Activated naive CD8-positive, alpha-beta T cell (primary cell): ENCODE results near the gene DMAC2L.

Experiments
- H3K27ac Mint-ChIP-seq: one replicate; pipeline ENCODE4 v1.8.0; 2021; ENCODE audit warnings: mixed read lengths
- H3K27me3 Mint-ChIP-seq: one replicate; pipeline ENCODE4 v1.8.0; 2021; ENCODE audit warnings: mixed read lengths
- H3K36me3 Mint-ChIP-seq: one replicate; pipeline ENCODE4 v1.8.0; 2021; ENCODE audit warnings: mixed read lengths
- H3K4me1 Mint-ChIP-seq: one replicate; pipeline ENCODE4 v1.8.0; 2021; ENCODE audit warnings: low read depth, mixed read lengths
- H3K4me3 Mint-ChIP-seq: one replicate; pipeline ENCODE4 v1.8.0; 2021; ENCODE audit warnings: mild to moderate bottlenecking, mixed read lengths
- H3K9me3 Mint-ChIP-seq: one replicate; pipeline ENCODE4 v1.8.0; 2021; ENCODE audit warnings: low read depth, mixed read lengths

Gene DMAC2L

GRCh38 chr14:50311972-50312733 lies at the start of gene DMAC2L, which contains the start of gene L2HGDH:
Gene DMAC2L, plus strand, starts transcription at chr14:50312324. Its CDS starts 9,164 bp downstream, at chr14:50321488.
Gene L2HGDH, minus strand, starts transcription at chr14:50312229. Its CDS starts 79 bp downstream, at chr14:50312150.
- Mint-ChIP-seq H3K27ac (peak within 1 kb of the TSS; percentile 99), H3K4me3 (peak within 1 kb of the TSS; percentile 88), H3K27me3 (no peaks in the 10 kb centered on the region), H3K36me3 (peaks cover 8% of the 10 kb centered on the region), H3K9me3 (no peaks in the 10 kb centered on the region), H3K4me1 (peaks cover 44% of the 10 kb centered on the region)

- no peak overlapping the region for H3K4me3 Mint-ChIP-seq
- H3K36me3 Mint-ChIP-seq = peaks cover 4% of the 10 kb centered on the region
- H3K4me1 Mint-ChIP-seq = no peaks in the 10 kb centered on the region
- H3K27me3 Mint-ChIP-seq = no peaks in the 10 kb centered on the region
- no peak overlapping the region for H3K27ac Mint-ChIP-seq
- no peaks in the 10 kb centered on the region for H3K9me3 Mint-ChIP-seq
These were observed 49.3 kb upstream of the DMAC2L start for GRCh38 chr14:50262865-50263264.

GRCh38 chr14:50263321-50263720 lies 48.8 kb upstream of the DMAC2L start:
- Mint-ChIP-seq H3K27ac (no peak overlapping the region), H3K27me3 (no peaks in the 10 kb centered on the region), H3K4me1 (no peaks in the 10 kb centered on the region), H3K36me3 (peaks cover 4% of the 10 kb centered on the region), H3K4me3 (no peak overlapping the region), H3K9me3 (no peaks in the 10 kb centered on the region)

- Mint-ChIP-seq H3K4me3 (no peak overlapping the region), H3K9me3 (no peaks in the 10 kb centered on the region), H3K36me3 (peaks cover 4% of the 10 kb centered on the region), H3K27me3 (no peaks in the 10 kb centered on the region), H3K27ac (no peak overlapping the region), H3K4me1 (no peaks in the 10 kb centered on the region)
These were observed 47.1 kb upstream of the DMAC2L start for GRCh38 chr14:50265029-50265428.

GRCh38 chr14:50270932-50271331 lies 41.2 kb upstream of the DMAC2L start:
- Mint-ChIP-seq H3K27me3 (no peaks in the 10 kb centered on the region), H3K36me3 (peaks cover 7% of the 10 kb centered on the region), H3K9me3 (no peaks in the 10 kb centered on the region), H3K27ac (no peak overlapping the region), H3K4me1 (no peaks in the 10 kb centered on the region), H3K4me3 (no peak overlapping the region)

- no peaks in the 10 kb centered on the region for H3K27me3 Mint-ChIP-seq
- no peak overlapping the region for H3K4me3 Mint-ChIP-seq
- no peaks in the 10 kb centered on the region for H3K4me1 Mint-ChIP-seq
- H3K27ac Mint-ChIP-seq = no peak overlapping the region
- H3K9me3 Mint-ChIP-seq = no peaks in the 10 kb centered on the region
- H3K36me3 Mint-ChIP-seq = peaks cover 11% of the 10 kb centered on the region
These were observed 39.6 kb upstream of the DMAC2L start for GRCh38 chr14:50272498-50272897.

- H3K27ac Mint-ChIP-seq = no peak overlapping the region
- peaks cover 14% of the 10 kb centered on the region for H3K36me3 Mint-ChIP-seq
- H3K9me3 Mint-ChIP-seq = no peaks in the 10 kb centered on the region
- no peak overlapping the region for H3K4me3 Mint-ChIP-seq
- no peaks in the 10 kb centered on the region for H3K27me3 Mint-ChIP-seq
- H3K4me1 Mint-ChIP-seq = no peaks in the 10 kb centered on the region
These were observed 26.3 kb upstream of the DMAC2L start for GRCh38 chr14:50285861-50286260.

- no peak overlapping the region for H3K4me3 Mint-ChIP-seq
- peaks cover 15% of the 10 kb centered on the region for H3K36me3 Mint-ChIP-seq
- H3K9me3 Mint-ChIP-seq = no peaks in the 10 kb centered on the region
- H3K27ac Mint-ChIP-seq = no peak overlapping the region
- H3K27me3 Mint-ChIP-seq = no peaks in the 10 kb centered on the region
- H3K4me1 Mint-ChIP-seq = no peaks in the 10 kb centered on the region
These were observed 24.0 kb upstream of the DMAC2L start for GRCh38 chr14:50288146-50288545.

GRCh38 chr14:50290306-50290705 lies 21.8 kb upstream of the DMAC2L start:
- Mint-ChIP-seq H3K27ac (no peak overlapping the region), H3K4me1 (no peaks in the 10 kb centered on the region), H3K9me3 (no peaks in the 10 kb centered on the region), H3K27me3 (no peaks in the 10 kb centered on the region), H3K36me3 (peaks cover 23% of the 10 kb centered on the region), H3K4me3 (no peak overlapping the region)

GRCh38 chr14:50299585-50299984 lies 12.5 kb upstream of the DMAC2L start:
- Mint-ChIP-seq H3K27me3 (no peaks in the 10 kb centered on the region), H3K4me1 (no peaks in the 10 kb centered on the region), H3K27ac (no peak overlapping the region), H3K36me3 (peaks cover 16% of the 10 kb centered on the region), H3K9me3 (no peaks in the 10 kb centered on the region), H3K4me3 (no peak overlapping the region)

GRCh38 chr14:50301914-50302313 lies 10.2 kb upstream of the DMAC2L start:
- Mint-ChIP-seq H3K4me1 (no peaks in the 10 kb centered on the region), H3K36me3 (peaks cover 16% of the 10 kb centered on the region), H3K27me3 (no peaks in the 10 kb centered on the region), H3K27ac (no peak overlapping the region), H3K4me3 (no peak overlapping the region), H3K9me3 (no peaks in the 10 kb centered on the region)

GRCh38 chr14:50303744-50304471 lies 8.2 kb upstream of the DMAC2L start:
- H3K27ac Mint-ChIP-seq = no peak overlapping the region
- no peaks in the 10 kb centered on the region for H3K4me1 Mint-ChIP-seq
- H3K27me3 Mint-ChIP-seq = no peaks in the 10 kb centered on the region
- peaks cover 12% of the 10 kb centered on the region for H3K36me3 Mint-ChIP-seq
- no peak overlapping the region for H3K4me3 Mint-ChIP-seq
- H3K9me3 Mint-ChIP-seq = no peaks in the 10 kb centered on the region

GRCh38 chr14:50308363-50308915 lies 3.7 kb upstream of the DMAC2L start:
- Mint-ChIP-seq H3K4me1 (peaks cover 20% of the 10 kb centered on the region), H3K27me3 (no peaks in the 10 kb centered on the region), H3K27ac (no peak overlapping the region), H3K9me3 (no peaks in the 10 kb centered on the region), H3K36me3 (peaks cover 3% of the 10 kb centered on the region), H3K4me3 (no peak overlapping the region)

GRCh38 chr14:50310445-50310844 lies 1.7 kb upstream of the DMAC2L start:
- Mint-ChIP-seq H3K4me1 (peaks cover 28% of the 10 kb centered on the region), H3K36me3 (peaks cover 5% of the 10 kb centered on the region), H3K4me3 (peak overlapping the region; percentile 65), H3K27me3 (no peaks in the 10 kb centered on the region), H3K27ac (no peak overlapping the region), H3K9me3 (no peaks in the 10 kb centered on the region)

GRCh38 chr14:50311337-50311971 lies 670 bp upstream of the DMAC2L start:
- peaks cover 37% of the 10 kb centered on the region for H3K4me1 Mint-ChIP-seq
- peak overlapping the region; percentile 99 for H3K27ac Mint-ChIP-seq
- H3K9me3 Mint-ChIP-seq = no peaks in the 10 kb centered on the region
- no peaks in the 10 kb centered on the region for H3K27me3 Mint-ChIP-seq
- H3K36me3 Mint-ChIP-seq = peaks cover 5% of the 10 kb centered on the region
- peak overlapping the region; percentile 88 for H3K4me3 Mint-ChIP-seq
